GM12874 (cell line): ENCODE data around the gene RELB.

Experiments used
- CTCF ChIP-seq: IDR thresholded peaks from 2 replicates; pipeline ENCODE4 v1.5.1; 2011; ENCODE audit warnings: low read depth, mild to moderate bottlenecking, control low read depth, low read length, moderate library complexity; ENCODE audit not compliant: insufficient read depth

Gene RELB

GRCh38 chr19:44960906-44961728, 40.1 kb upstream of the RELB start:
- no peak for TF ChIP-seq CTCF

GRCh38 chr19:44961821-44962220, 39.4 kb upstream of the RELB start:
- TF ChIP-seq CTCF, result no peak

GRCh38 chr19:44968118-44968517, 33.1 kb upstream of the RELB start:
- no peak for TF ChIP-seq CTCF

GRCh38 chr19:44968670-44969069, 32.6 kb upstream of the RELB start:
- no peak for TF ChIP-seq CTCF

- no peak for TF ChIP-seq CTCF
Measured at GRCh38 chr19:44969437-44969836, 31.8 kb upstream of the RELB start.

GRCh38 chr19:44972802-44973201, 28.5 kb upstream of the RELB start:
- no peak for TF ChIP-seq CTCF

GRCh38 chr19:44973982-44974735, 27.1 kb upstream of the RELB start:
- no peak for TF ChIP-seq CTCF
